ENCODE results near the gene ENAH. TPM values are rescaled to one million over a fixed set of nuclear protein-coding genes. Genes with fewer than 3 reads are reported as not detected.

Gene ENAH
- total and polyA plus RNA-seq, 12 donors = 12.4 to 201 (median 99.8) TPM

- Histone ChIP-seq H3K27ac (no peak overlapping the region), H3K27me3 (no peaks in the 10 kb centered on the region), H3K9me3 (no peaks in the 10 kb centered on the region), H3K4me1 (peaks cover 5 to 30% (median 25%) of the 10 kb centered on the region in 9 donors), H3K4me3 (no peak overlapping the region), H3K36me3 (no peaks in the 10 kb centered on the region)
- 83% methylated on average over 29 of the region's 29 CpGs for WGBS, 2 donors
- intact Hi-C loops (cut with DNase I) = loop anchor here in 4 of 10 donors (5.0 to 10.0 kb wide), 4 partner anchors 183 to 506 kb away; partner anchors contain the start of gene ENAH (in 1 of the 4)
- ATAC-seq (no peak), DNase-seq (no peak)
- TF ChIP-seq CTCF (IDR thresholded peaks at IDR 0.05) = no peak
Measured at GRCh38 chr1:225471453-225472301, 181.2 kb downstream of the ENAH start.

DNA sequence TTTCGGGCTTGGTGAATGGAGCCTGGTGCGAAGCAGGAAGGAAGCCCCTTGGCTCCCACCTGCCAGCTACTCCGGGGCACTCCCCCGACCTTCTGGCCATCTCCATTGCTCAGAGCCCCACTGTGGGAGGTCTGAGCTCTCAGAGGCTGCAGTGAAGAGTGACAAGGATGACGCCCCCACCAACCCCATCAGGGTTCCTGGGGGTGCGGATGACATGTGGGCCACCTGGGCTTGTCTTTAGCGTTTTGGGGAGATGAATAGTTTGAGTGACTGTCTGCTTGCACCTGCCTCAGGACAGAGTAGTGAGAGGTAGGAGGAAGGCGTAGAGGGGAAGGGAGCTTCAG, 181.8 kb downstream of the ENAH start:
- Histone ChIP-seq H3K36me3 (no peaks in the 10 kb centered on the region), H3K9me3 (no peaks in the 10 kb centered on the region), H3K4me3 (no peak overlapping the region), H3K27me3 (no peaks in the 10 kb centered on the region), H3K4me1 (peaks cover 5 to 36% (median 28%) of the 10 kb centered on the region in 9 donors), H3K27ac (no peak overlapping the region)
- intact Hi-C loops (cut with DNase I) = loop anchor here in 4 of 10 donors (5.0 to 10.0 kb wide), 4 partner anchors 184 to 506 kb away; partner anchors contain the start of gene ENAH (in 1 of the 4)
- no peak for DNase-seq
- no peak for ATAC-seq
- 74 to 79% methylated on average over 8 of the region's 8 CpGs for WGBS, 2 donors
- no peak for TF ChIP-seq CTCF (IDR thresholded peaks at IDR 0.05)

- peaks cover 5 to 42% (median 34%) of the 10 kb centered on the region in 9 donors for H3K4me1 ChIP-seq
- 82 to 83% methylated on average over 25 of the region's 25 CpGs for WGBS, 2 donors
Measured at GRCh38 chr1:225470211-225471108, 182.5 kb downstream of the ENAH start.

More at GRCh38 chr1:225470211-225471108, 182.5 kb downstream of the ENAH start:
- peak in 1 of 9 donors; percentile 13 for TF ChIP-seq CTCF (IDR thresholded peaks at IDR 0.05)
- Histone ChIP-seq H3K4me3 (no peak overlapping the region), H3K9me3 (no peaks in the 10 kb centered on the region), H3K27me3 (no peaks in the 10 kb centered on the region), H3K27ac (no peak overlapping the region), H3K36me3 (no peaks in the 10 kb centered on the region)
- no peak for DNase-seq
- ATAC-seq = no peak
- intact Hi-C loops (cut with DNase I) = loop anchor here in 4 of 10 donors (5.0 to 10.0 kb wide), 4 partner anchors 184 to 507 kb away; partner anchors contain the start of gene ENAH (in 1 of the 4)
